ENCODE data around the gene IGSF8. TPM values are rescaled to one million over a fixed set of nuclear protein-coding genes. Genes with fewer than 3 reads are reported as not detected.
"Not testable (repeated sequence)": the region's sequence is repeated elsewhere in the genome, so short reads cannot be mapped to it uniquely, and the experiment has no call there.

IGSF8 gene
- polyA plus RNA-seq, 1 donor from 2014 or later = 27.3 TPM

- no peak overlapping the region for H3K27ac ChIP-seq (ENCODE audit: low read length)
- no peak for TF ChIP-seq SMC3 (conservative IDR thresholded peaks at IDR 0.05; ENCODE audit: poor library complexity)
- TF ChIP-seq MXI1 (conservative IDR thresholded peaks at IDR 0.05; ENCODE audit: poor library complexity, severe bottlenecking) = no peak
- TF ChIP-seq TAF1 (IDR thresholded peaks at IDR 0.05; ENCODE audit: low read depth) = no peak
- TF ChIP-seq CTCF (IDR thresholded peaks at IDR 0.05; ENCODE audit: poor library complexity, severe bottlenecking) = no peak
- no peak for TF ChIP-seq REST (IDR thresholded peaks at IDR 0.05; ENCODE audit: borderline replicate concordance)
- no peak overlapping the region for H3K4me2 ChIP-seq (ENCODE audit: low read length)
- H3K79me2 ChIP-seq (replicated peaks; ENCODE audit: insufficient read depth, low read length) = no peaks in the 10 kb centered on the region
- no peak overlapping the region for H3K4me3 ChIP-seq (ENCODE audit: low read length)
- no peaks in the 10 kb centered on the region for H3K27me3 ChIP-seq (ENCODE audit: insufficient read depth, low read depth, low read length)
- no peak overlapping the region for H2AFZ ChIP-seq (ENCODE audit: low read depth, low read length)
- H3F3A ChIP-seq (ENCODE audit: insufficient read depth, low read length, poor library complexity, severe bottlenecking) = no peaks in the 10 kb centered on the region
- no peaks in the 10 kb centered on the region for H3K9me3 ChIP-seq (ENCODE audit: low read length)
- H3K36me3 ChIP-seq (ENCODE audit: insufficient read depth, low read length) = no peaks in the 10 kb centered on the region
- H3K9me2 ChIP-seq (ENCODE audit: insufficient read depth, low read length) = no peaks in the 10 kb centered on the region
- H3K9ac ChIP-seq (ENCODE audit: low read length) = no peak overlapping the region
- no peaks in the 10 kb centered on the region for H4K20me1 ChIP-seq (ENCODE audit: insufficient read depth)
Measured at GRCh38 chr1:160052936-160053335, 45.5 kb downstream of the IGSF8 start.

- Histone ChIP-seq H3K4me3 (ENCODE audit: low read length) (no peak overlapping the region), H3K27ac (ENCODE audit: low read length) (no peak overlapping the region), H4K20me1 (ENCODE audit: insufficient read depth) (no peaks in the 10 kb centered on the region), H3K9me3 (ENCODE audit: low read length) (no peaks in the 10 kb centered on the region), H2AFZ (ENCODE audit: low read depth, low read length) (no peak overlapping the region), H3K79me2 (replicated peaks; ENCODE audit: insufficient read depth, low read length) (no peaks in the 10 kb centered on the region), H3K9me2 (ENCODE audit: insufficient read depth, low read length) (no peaks in the 10 kb centered on the region), H3F3A (ENCODE audit: insufficient read depth, low read length, poor library complexity, severe bottlenecking) (no peaks in the 10 kb centered on the region), H3K36me3 (ENCODE audit: insufficient read depth, low read length) (no peaks in the 10 kb centered on the region), H3K4me2 (ENCODE audit: low read length) (no peak overlapping the region), H3K9ac (ENCODE audit: low read length) (no peak overlapping the region), H3K27me3 (ENCODE audit: insufficient read depth, low read depth, low read length) (no peaks in the 10 kb centered on the region)
- no peak for TF ChIP-seq EP300 (conservative IDR thresholded peaks at IDR 0.05; ENCODE audit: poor library complexity, severe bottlenecking)
- no peak for TF ChIP-seq EZH2 (IDR thresholded peaks at IDR 0.05; ENCODE audit: borderline replicate concordance, insufficient read depth, low read length, poor library complexity, severe bottlenecking)
- TF ChIP-seq SMC3 (conservative IDR thresholded peaks at IDR 0.05; ENCODE audit: poor library complexity) = no peak
Measured at GRCh38 chr1:160050619-160051018, 47.8 kb downstream of the IGSF8 start.

GRCh38 chr1:160050182-160050581 is 48.2 kb downstream of the IGSF8 start:
- H2AFZ ChIP-seq (ENCODE audit: low read depth, low read length); H3K36me3 ChIP-seq (ENCODE audit: insufficient read depth, low read length); H3K9me2 ChIP-seq (ENCODE audit: insufficient read depth, low read length); H3K79me2 ChIP-seq (replicated peaks; ENCODE audit: insufficient read depth, low read length); H3K27me3 ChIP-seq (ENCODE audit: insufficient read depth, low read depth, low read length); H3K9me3 ChIP-seq (ENCODE audit: low read length); H3K4me2 ChIP-seq (ENCODE audit: low read length); H3F3A ChIP-seq (ENCODE audit: insufficient read depth, low read length, poor library complexity, severe bottlenecking); H3K4me3 ChIP-seq (ENCODE audit: low read length); H3K27ac ChIP-seq (ENCODE audit: low read length); H4K20me1 ChIP-seq (ENCODE audit: insufficient read depth); H3K9ac ChIP-seq (ENCODE audit: low read length): not testable (repeated sequence)
